Measurements from ENCODE around the gene ABLIM3.

ABLIM3 gene

DNA sequence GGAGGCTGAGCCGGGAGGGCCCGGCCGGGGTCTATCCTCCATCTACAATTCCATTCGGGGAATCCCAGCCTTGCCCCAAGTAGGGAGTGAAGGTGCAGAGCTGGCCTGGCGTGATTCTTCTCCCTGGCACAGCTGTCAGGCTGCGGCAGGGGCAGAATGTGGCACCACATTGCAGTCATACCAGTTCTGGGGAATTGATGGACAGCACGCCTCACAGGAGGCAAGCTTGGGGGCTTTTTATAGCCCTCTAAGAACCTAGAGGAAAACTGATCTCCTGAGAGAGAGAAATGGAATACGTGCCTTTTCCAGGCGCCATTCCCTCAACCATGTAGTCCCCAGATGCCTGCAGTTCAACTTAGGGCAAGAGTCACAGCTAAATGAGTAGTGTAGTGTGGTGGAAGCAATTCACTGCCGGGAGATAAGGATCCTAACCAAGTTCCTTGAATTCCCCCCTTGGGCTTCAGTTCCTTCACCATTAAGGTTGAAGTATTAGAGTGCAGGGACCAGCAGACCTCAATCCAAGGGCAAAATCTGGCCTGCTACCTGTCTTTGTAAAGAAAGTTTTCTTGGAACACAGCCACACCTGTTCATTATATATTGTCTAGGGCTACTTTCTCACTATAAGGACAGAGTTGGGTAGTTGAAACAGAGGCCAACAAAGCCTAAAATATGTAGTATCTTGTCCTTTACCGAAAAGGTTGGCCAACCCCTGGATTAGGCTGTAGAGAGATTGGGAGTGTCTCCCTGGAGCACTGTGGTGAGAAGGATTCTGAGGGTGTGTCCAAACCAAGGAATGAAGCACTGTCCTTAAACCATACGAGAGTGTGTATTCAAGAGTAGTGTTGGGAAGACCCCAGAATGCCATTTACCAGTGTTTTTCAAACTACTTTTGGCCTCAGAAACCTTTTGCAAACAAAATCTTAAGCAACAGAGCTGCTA, 141.0 kb downstream of the ABLIM3 start:
- DNase-seq (ENCODE audit: low read depth in 2 of 2) = no peak

DNA sequence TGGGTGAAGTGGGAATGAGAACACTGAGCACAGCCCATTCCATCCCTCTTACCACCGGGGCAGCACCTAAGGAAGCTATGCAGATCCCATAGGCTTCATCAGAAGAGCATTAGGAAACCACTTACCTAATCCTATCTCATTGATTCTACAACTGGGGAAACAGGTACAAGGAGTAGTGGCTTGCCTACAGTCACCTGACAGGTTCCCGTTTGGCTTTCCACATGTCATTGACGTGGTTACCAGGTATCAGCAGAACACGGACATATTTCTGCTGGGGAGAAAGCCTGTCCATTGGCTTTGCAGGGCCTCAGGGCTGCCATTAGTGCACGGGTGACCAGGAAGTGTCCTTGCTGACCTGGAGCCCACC, 141.7 kb downstream of the ABLIM3 start:
- DNase-seq (ENCODE audit: low read depth in 2 of 2) = no peak

GRCh38 chr5:149283626-149284480, 142.6 kb downstream of the ABLIM3 start:
- no peak for DNase-seq (ENCODE audit: low read depth in 2 of 2)

- DNase-seq (ENCODE audit: low read depth in 2 of 2) = no peak
Observed at GRCh38 chr5:149284501-149284900, 143.2 kb downstream of the ABLIM3 start.

GRCh38 chr5:149285153-149285552, 143.9 kb downstream of the ABLIM3 start:
- DNase-seq (ENCODE audit: low read depth in 2 of 2) = no peak

DNA sequence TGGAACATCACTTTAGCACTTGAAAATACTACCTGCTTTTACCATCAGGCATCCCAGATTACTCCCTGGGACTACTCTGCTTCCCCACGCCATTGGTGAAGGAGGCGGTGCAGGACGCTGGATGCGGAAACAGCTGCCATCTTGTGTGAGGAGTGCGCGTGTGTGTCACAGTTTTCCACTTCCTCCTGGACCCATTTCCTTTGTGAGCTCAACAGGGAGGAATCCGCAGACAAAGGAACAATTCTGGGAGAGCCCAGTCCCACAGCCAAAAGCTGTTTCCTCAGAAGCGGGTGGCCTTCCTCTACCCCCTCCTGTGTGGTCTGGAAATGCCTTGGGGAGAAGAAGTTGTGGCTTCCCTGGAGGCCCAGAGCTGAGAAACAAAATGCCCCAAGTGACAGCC, 147.1 kb downstream of the ABLIM3 start:
- no peak for DNase-seq (ENCODE audit: low read depth in 2 of 2)

GRCh38 chr5:149289301-149289700, 148.0 kb downstream of the ABLIM3 start:
- no peak for DNase-seq (ENCODE audit: low read depth in 2 of 2)

DNA sequence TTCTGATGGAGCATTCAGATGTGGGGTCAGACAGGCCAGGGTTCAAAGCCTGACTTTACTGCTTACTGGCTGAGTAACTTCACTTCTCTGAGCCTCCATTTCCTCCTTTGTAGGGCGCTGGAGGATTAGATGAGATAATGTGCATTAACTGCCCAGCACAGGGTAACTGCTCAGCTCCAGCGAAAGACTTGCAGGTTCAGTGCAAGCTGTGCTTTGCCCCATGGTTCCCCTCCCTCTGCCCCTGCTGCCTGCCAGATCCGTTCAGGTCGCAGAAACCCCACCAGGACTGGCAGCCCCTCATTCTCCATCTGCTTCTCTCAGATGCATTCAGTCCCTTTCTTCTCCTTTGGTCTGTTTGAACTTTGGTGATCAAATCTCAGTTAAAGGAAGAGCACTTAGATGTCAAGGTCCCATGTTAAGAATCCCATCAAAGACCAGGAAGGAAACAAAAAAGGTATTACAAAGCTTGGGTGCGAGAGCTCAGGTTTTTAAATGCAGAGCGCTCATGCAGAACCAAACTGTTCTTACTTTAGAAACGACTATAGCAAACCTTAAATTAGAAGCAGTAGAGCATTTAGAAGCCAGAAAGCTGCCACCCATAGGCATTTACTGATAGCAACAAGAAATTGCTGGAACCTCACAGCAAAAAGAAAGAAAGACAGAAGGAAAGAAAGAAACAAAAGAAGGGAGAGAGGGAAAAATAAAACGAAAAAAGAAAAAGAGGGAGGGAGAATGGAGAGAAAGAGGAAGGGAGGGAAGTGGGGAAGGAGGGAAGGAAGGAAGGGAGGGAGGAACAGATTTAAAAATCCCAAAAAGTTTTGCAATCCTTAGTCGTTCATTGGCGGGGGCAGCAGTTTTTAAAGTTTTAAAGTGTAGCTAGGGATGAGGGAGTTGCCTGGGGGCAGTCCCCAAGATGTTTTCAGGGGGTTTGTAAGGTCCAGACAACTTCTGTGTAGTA, 153.9 kb downstream of the ABLIM3 start:
- DNase-seq (ENCODE audit: low read depth in 2 of 2) = no peak

DNA sequence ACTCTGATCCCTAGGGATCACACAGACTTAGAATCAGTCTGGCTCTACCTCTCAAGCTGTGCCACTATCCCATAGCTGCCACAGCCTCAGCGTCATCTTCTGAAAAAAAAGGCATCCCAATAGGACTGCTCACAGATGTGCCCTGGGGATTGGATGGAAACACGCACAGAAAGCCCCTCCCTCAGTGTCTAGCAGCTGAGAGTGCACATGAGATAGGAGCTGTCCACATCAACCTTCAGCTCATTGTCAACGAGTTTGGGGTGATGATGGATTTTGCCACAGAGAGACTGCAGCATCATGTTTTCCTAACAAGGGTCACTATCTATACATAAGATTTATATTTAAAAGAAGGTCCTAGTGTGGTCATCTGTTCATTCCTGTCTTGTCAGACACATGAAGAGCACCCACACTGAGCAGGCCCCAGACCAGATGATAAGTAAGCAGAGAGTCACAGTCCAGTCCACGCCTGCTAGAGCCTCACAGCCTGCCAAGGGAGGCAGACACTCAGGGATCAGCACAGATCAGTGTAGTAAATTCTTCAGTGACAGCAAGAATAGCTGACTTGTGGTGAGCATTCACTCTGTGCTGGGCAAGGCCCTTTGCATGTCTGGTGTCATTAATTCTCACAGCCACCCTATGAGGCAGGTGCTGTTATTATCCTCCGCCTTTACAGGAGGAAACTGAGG, 156.2 kb downstream of the ABLIM3 start:
- DNase-seq (ENCODE audit: low read depth in 2 of 2) = no peak

DNA sequence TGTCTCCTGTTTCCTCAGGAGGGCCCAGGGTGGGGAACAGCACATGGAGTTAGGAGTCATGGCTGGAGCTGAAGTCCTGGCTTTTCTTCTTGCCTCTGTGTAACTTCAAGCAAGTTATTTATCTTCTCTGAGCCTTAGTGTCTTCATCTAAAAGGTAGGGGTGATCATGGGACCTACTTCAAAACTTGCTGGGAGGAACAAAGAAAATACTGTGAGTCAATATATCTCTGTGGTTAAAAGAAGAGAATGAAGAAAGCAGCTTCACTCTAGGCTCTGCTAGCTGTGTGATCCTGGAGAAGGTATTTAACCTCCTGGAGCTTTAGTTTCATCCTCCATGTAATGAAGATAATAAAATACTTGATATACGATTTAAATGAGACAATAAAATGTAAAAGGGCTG, 156.9 kb downstream of the ABLIM3 start:
- DNase-seq (ENCODE audit: low read depth in 2 of 2) = no peak

DNA sequence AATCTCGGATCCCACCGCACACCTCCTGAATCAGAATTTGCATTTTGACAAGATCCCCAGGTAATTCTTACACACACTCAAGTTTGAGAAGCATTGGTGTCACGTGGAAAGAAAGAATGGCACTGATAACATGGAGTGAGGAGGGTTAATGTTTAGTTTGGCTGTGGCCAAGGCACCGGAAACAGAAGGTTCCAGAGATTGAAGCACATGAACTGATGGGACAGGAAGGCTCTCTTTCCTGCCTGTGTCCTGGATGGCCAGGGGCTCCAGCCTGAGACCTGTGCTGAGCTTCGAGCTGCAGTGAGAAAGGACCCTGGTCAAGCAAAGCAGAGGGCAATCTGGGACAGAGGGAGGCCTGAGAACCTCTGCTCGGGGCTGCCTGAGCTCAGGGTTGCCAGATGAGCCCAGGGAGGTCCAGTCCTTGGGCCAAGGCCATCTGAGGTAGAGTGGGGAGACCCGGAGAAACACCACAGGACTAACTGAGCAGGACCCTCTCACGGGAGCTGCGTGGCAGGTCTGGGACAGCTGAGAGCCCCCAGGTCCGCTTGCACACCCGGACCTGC, 157.6 kb downstream of the ABLIM3 start:
- DNase-seq (ENCODE audit: low read depth in 2 of 2) = no peak

- DNase-seq (ENCODE audit: low read depth in 2 of 2) = no peak
Observed at GRCh38 chr5:149299451-149300054, 158.3 kb downstream of the ABLIM3 start.

GRCh38 chr5:149300441-149300840, 159.1 kb downstream of the ABLIM3 start:
- no peak for DNase-seq (ENCODE audit: low read depth in 2 of 2)

GRCh38 chr5:149301049-149301743, 159.9 kb downstream of the ABLIM3 start:
- no peak for DNase-seq (ENCODE audit: low read depth in 2 of 2)

DNA sequence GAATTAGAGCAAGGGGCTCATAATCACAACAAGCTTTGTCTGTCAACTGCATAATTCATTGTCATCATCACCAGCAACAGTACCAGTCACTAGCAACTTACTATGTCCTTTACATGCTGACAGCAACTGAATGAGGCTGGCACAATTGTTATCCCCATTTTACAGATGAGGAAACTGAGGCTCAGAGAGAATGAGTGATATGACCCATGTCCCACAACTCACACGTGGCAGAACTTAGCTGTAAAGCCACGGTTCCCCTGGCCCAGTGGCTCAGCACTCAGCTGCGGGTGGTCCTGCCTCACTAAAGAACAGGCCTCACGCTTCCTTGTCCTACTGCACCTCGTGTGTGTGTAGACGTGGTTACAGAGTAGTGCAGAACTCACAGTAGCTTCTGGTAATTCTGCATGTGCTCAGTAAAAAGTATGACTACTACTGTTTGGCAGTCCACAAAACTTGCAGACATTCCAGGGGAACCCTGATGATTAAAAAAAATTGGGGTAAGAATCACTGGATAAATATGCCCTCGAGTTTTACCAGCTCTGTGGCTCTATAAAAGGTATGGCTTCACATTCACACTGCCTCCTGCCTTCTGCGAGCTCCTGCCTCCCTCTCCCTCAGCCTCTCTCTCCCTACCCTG, 160.6 kb downstream of the ABLIM3 start:
- DNase-seq (ENCODE audit: low read depth in 2 of 2) = no peak

DNA sequence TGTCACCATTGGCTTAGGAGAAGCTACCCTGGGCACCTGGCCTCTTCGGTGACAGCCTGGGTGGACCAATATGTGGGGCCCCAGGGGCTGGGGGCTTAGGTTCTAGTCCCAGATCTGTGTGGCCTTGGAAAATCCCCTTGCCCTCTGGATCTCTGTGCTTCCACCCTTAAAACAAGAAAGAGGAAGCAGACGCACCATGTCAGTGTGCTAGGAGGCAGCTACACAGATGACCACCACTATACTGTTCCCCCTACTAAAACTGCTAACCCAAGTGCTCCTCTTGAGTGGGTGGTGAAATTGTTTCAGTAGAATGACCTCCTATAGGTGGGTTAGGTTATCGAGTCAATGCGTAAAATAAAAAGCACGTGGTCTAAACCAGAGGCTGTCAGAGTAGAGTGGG, 161.3 kb downstream of the ABLIM3 start:
- no peak for DNase-seq (ENCODE audit: low read depth in 2 of 2)

DNA sequence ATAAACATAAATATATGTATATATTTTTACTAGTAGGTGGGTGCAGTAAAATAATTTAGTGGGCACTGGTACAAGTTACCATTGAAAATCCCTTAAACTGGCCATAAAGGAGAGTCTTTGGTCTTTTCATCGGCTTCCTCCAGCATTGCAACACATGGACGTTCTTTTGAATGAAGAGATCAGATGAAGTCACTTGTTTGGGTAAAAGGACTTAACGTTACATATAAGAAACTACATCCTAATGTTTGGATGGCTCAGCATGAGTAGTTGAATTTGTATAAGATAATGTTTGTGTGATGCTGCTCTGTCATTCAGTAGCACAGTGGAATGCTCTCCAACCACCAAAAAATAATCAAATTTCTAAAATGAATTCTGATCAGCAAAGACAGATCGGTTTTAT, 161.9 kb downstream of the ABLIM3 start:
- no peak for DNase-seq (ENCODE audit: low read depth in 2 of 2)

DNA sequence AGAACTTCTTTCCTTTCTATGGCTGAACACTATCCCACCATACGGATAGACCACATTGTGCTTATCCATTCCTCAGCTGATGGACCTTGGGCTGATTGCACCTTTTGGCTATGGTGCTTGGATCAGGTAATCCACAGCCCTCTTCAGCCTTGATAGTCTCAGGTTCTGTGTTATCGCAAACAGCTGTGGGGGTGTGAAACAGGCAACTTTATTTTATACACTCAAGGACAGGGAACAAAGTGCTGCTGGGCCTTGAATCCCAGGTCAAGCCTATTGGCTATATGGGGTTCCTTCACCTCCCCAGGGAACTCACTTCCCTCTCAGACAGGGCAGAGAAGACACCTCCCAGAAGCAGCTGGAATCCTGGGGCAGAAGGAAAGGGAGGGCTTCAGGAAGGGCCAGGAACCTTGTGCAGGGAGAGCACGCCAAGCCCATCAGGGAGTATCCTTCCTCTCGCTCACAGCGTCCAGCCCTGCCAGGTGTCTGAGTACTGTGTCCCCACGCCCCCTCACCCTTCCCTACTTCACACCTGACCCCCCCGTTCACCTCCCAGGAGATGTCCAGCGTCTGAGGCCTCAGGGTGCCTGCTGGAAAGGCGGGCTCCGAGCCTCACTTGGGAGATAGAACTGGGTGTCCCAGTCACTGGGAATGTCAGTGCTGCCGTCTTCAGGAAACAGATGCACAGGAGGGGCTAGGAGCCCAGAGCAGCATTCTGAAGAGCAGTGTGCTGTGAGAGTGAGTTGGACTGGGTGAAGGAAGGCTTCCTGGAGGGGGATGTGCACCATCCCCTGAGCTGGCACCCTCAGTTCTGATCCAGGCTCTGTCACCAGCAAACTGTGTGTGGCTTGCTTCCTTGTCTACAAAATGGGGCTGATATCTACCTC, 163.1 kb downstream of the ABLIM3 start:
- DNase-seq (ENCODE audit: low read depth in 2 of 2) = no peak
